ENCODE results near the gene TICAM1. TPM values are rescaled to one million over a fixed set of nuclear protein-coding genes. Genes with fewer than 3 reads are reported as not detected.

The TICAM1 gene
- total and polyA plus RNA-seq, 2 experiments from 2014 or later = 3.7 to 21.3 TPM

DNA sequence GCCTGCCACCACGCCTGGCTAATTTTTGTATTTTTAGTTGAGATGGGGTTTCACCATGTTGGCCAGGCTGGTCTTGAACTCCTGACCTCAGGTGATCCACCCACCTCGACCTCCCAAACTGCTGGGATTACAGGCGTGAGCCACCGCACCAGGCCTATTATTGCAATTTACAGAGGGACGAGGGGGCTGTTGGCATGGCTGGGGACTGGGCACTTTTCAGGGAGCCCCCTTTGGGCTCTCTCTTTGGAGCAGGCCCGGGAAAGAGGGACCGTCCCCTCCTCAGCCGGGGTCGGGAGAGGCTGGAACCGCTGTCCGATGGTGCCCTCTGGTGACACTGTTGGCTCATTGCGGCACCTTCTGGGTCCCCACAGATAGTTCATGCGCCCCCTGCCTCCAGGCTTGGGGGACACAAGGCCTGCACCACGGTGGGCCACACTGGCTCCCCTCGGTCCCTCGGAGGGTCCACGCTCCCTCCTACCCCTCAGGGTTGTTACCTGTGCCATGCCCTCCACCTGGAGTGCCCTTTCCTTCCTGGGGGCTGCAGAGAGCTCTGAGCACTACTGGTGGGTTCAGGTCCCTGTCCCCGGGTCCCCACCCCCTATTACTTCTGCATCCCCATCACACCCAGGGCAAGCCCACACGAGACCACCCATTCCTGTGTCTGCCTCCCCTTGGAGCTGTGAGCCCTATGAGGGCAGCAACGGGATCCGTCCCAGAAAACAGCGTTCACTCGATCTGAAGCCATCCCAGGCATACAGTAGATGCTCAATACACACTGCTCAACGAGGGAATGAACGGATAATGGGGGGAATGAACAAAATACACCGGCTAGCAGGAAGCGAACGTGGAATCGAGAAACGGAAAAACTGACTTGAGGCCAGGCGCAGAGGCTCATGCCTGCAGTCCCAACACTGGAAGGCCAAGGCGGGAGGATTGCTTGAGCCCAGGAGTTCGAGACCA, 27.5 kb downstream of the TICAM1 start:
- H3K9me3 ChIP-seq (ENCODE audit: low read depth) = no peaks in the 10 kb centered on the region
- no peaks in the 10 kb centered on the region for H3K27me3 ChIP-seq
- H4K20me1 ChIP-seq (ENCODE audit: insufficient read depth, poor library complexity, severe bottlenecking) = no peaks in the 10 kb centered on the region
- WGBS (ENCODE audit: low lambda C conversion rate, missing lambda C conversion rate) = 54% methylated on average over 33 of the region's 33 CpGs
- no peaks in the 10 kb centered on the region for H3K9me2 ChIP-seq (replicated peaks; ENCODE audit: insufficient read depth)
- no peaks in the 10 kb centered on the region for H3K79me2 ChIP-seq
- no peaks in the 10 kb centered on the region for H3K4me1 ChIP-seq (ENCODE audit: insufficient read depth)
- DNase-seq (ENCODE audit: low spot score) = peak; percentile 78
- H3K36me3 ChIP-seq (replicated peaks; ENCODE audit: insufficient read depth, low read depth) = no peaks in the 10 kb centered on the region
- TF ChIP-seq EZH2phosphoT487 (IDR thresholded peaks at IDR 0.05; ENCODE audit: low read depth, severe bottlenecking, unreplicated experiment) (no peak), EZH2 (IDR thresholded peaks at IDR 0.05; ENCODE audit: borderline replicate concordance) (no peak)
- TF ChIP-seq, protein P1, sequence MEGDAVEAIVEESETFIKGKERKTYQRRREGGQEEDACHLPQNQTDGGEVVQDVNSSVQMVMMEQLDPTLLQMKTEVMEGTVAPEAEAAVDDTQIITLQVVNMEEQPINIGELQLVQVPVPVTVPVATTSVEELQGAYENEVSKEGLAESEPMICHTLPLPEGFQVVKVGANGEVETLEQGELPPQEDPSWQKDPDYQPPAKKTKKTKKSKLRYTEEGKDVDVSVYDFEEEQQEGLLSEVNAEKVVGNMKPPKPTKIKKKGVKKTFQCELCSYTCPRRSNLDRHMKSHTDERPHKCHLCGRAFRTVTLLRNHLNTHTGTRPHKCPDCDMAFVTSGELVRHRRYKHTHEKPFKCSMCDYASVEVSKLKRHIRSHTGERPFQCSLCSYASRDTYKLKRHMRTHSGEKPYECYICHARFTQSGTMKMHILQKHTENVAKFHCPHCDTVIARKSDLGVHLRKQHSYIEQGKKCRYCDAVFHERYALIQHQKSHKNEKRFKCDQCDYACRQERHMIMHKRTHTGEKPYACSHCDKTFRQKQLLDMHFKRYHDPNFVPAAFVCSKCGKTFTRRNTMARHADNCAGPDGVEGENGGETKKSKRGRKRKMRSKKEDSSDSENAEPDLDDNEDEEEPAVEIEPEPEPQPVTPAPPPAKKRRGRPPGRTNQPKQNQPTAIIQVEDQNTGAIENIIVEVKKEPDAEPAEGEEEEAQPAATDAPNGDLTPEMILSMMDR (IDR thresholded peaks at IDR 0.05; ENCODE audit: poor library complexity) = peak; percentile 64
- no peak overlapping the region for H3K27ac ChIP-seq
- H3K4me3 ChIP-seq = no peak overlapping the region
- H2AFZ ChIP-seq = no peak overlapping the region
- no peak overlapping the region for H3K4me2 ChIP-seq

DNA sequence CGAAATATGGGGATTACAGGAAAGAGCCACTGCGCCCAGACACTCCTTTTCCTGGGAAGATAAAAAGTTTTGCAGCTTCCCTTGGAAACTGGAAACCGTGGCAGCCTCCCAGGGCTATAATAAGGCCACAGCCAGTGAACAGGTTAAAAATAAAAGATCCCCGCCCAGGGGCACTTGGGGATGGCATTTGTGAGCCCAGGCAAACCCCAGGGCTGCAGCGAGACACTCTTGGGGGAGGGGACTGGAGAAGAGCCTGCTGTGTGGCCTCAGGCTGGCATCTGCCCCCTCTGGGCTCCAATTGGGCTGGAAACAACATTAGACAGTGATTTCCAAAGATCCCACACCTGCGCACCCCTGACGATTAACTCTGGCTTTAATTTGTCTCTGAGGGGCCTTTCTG, 28.8 kb downstream of the TICAM1 start:
- WGBS (ENCODE audit: low lambda C conversion rate, missing lambda C conversion rate) = 95% methylated on average over 7 of the region's 7 CpGs
- H3K9me2 ChIP-seq (replicated peaks; ENCODE audit: insufficient read depth) = no peaks in the 10 kb centered on the region
- no peak overlapping the region for H3K27ac ChIP-seq
- no peaks in the 10 kb centered on the region for H3K79me2 ChIP-seq
- TF ChIP-seq EZH2phosphoT487 (IDR thresholded peaks at IDR 0.05; ENCODE audit: low read depth, severe bottlenecking, unreplicated experiment) (no peak), EZH2 (IDR thresholded peaks at IDR 0.05; ENCODE audit: borderline replicate concordance) (no peak)
- TF ChIP-seq, protein P1 (IDR thresholded peaks at IDR 0.05; ENCODE audit: poor library complexity) = no peak
- no peak overlapping the region for H3K4me3 ChIP-seq
- H4K20me1 ChIP-seq (ENCODE audit: insufficient read depth, poor library complexity, severe bottlenecking) = no peaks in the 10 kb centered on the region
- no peaks in the 10 kb centered on the region for H3K27me3 ChIP-seq
- H3K4me2 ChIP-seq = no peak overlapping the region
- no peak for DNase-seq (ENCODE audit: low spot score)
- no peaks in the 10 kb centered on the region for H3K9me3 ChIP-seq (ENCODE audit: low read depth)
- H3K36me3 ChIP-seq (replicated peaks; ENCODE audit: insufficient read depth, low read depth) = no peaks in the 10 kb centered on the region
- no peaks in the 10 kb centered on the region for H3K4me1 ChIP-seq (ENCODE audit: insufficient read depth)
- no peak overlapping the region for H2AFZ ChIP-seq

DNA sequence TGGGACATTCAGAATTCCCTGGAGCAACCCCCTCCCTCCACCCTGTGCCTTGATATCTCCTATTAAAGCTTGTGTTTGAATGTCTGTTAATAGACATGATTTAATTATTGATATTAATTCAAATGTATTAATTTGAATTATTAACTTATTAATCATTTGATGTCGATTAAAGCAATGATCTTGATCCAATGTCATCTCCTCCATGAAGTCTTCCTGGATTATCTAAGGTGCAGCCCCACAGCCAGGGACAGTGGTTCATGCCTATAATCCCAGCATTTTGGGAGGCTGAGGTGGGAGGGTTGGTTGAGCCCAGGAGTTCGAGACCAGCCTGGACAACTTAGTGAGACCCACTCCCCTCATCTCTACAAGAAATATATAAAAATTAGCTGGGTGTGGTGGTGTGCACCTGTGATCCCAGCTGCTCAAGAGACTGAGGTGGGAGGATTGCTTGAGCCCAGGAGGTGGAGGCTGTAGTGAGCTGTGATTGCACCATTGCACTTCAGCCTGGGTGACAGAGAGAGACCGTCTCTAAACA, 30.4 kb downstream of the TICAM1 start:
- Histone ChIP-seq H3K4me2 (no peak overlapping the region), H3K27ac (no peak overlapping the region)
- 94% methylated on average over 3 of the region's 3 CpGs for WGBS (ENCODE audit: low lambda C conversion rate, missing lambda C conversion rate)

More for the DNA sequence above, 30.4 kb downstream of the TICAM1 start:
- H4K20me1 ChIP-seq (ENCODE audit: insufficient read depth, poor library complexity, severe bottlenecking) = no peaks in the 10 kb centered on the region
- peaks cover 6% of the 10 kb centered on the region for H3K79me2 ChIP-seq
- no peak for TF ChIP-seq EZH2phosphoT487 (IDR thresholded peaks at IDR 0.05; ENCODE audit: low read depth, severe bottlenecking, unreplicated experiment)
- TF ChIP-seq EZH2 (IDR thresholded peaks at IDR 0.05; ENCODE audit: borderline replicate concordance) = no peak
- TF ChIP-seq, protein P1 (IDR thresholded peaks at IDR 0.05; ENCODE audit: poor library complexity) = no peak
- H3K9me2 ChIP-seq (replicated peaks; ENCODE audit: insufficient read depth) = no peaks in the 10 kb centered on the region
- H3K27me3 ChIP-seq = no peaks in the 10 kb centered on the region
- no peak overlapping the region for H2AFZ ChIP-seq
- no peaks in the 10 kb centered on the region for H3K9me3 ChIP-seq (ENCODE audit: low read depth)
- no peaks in the 10 kb centered on the region for H3K36me3 ChIP-seq (replicated peaks; ENCODE audit: insufficient read depth, low read depth)
- no peak for DNase-seq (ENCODE audit: low spot score)
- no peaks in the 10 kb centered on the region for H3K4me1 ChIP-seq (ENCODE audit: insufficient read depth)
- H3K4me3 ChIP-seq = no peak overlapping the region

All from hepatocyte (in vitro differentiated cells).